ENCODE data around the gene ANKRD33B. TPM values are rescaled to one million over a fixed set of nuclear protein-coding genes. Genes with fewer than 3 reads are reported as not detected.

ANKRD33B gene
- total RNA-seq, 1 experiment from 2014 or later = 14.9 TPM

GRCh38 chr5:10588109-10588775 is 24.4 kb downstream of the ANKRD33B start:
- Histone ChIP-seq H3K4me3 (ENCODE audit: low read length) (no peak overlapping the region), H3K9me3 (ENCODE audit: low read length) (no peaks in the 10 kb centered on the region), H3K27me3 (ENCODE audit: low read length) (no peaks in the 10 kb centered on the region), H3K9me2 (replicated peaks; ENCODE audit: low read length) (no peaks in the 10 kb centered on the region), H3K36me3 (ENCODE audit: low read depth, low read length) (no peaks in the 10 kb centered on the region), H3K27ac (ENCODE audit: low read length) (no peak overlapping the region), H2AFZ (ENCODE audit: low read length) (no peak overlapping the region), H3K4me1 (ENCODE audit: insufficient read depth, low read length) (peaks cover 14% of the 10 kb centered on the region), H4K20me1 (ENCODE audit: low read length) (no peaks in the 10 kb centered on the region), H3F3A (ENCODE audit: low read length, unreplicated experiment) (no peaks in the 10 kb centered on the region), H3K4me2 (ENCODE audit: low read length) (no peak overlapping the region), H3K9ac (ENCODE audit: low read length) (no peak overlapping the region), H3K79me2 (ENCODE audit: low read length) (peaks cover 35% of the 10 kb centered on the region)
- BruUV-seq (replicated peaks) = no TSS peak
- DNase-seq = no peak
- ATAC-seq = no peak
- no peak for TF ChIP-seq CTCF (conservative IDR thresholded peaks at IDR 0.05; ENCODE audit: low read depth, low read length)
- POLR2A ChIA-PET (ENCODE audit: unreplicated experiment) = no interaction called here
- CTCF ChIA-PET = no interaction called here
- intact Hi-C loops (cut with micrococcal nuclease) = no loop called here

GRCh38 chr5:10588779-10589447 is 25.0 kb downstream of the ANKRD33B start:
- no peak for TF ChIP-seq EZH2 (IDR thresholded peaks at IDR 0.05; ENCODE audit: low read length, unreplicated experiment)
- no peak for TF ChIP-seq EZH2phosphoT487 (IDR thresholded peaks at IDR 0.05; ENCODE audit: borderline replicate concordance, low read length)
- TF ChIP-seq CTCF (conservative IDR thresholded peaks at IDR 0.05; ENCODE audit: low read depth, low read length) = no peak
- CTCF ChIA-PET = no interaction called here

More at GRCh38 chr5:10588779-10589447, 25.0 kb downstream of the ANKRD33B start:
- Histone ChIP-seq H3K4me2 (ENCODE audit: low read length) (no peak overlapping the region), H3K4me1 (ENCODE audit: insufficient read depth, low read length) (peaks cover 14% of the 10 kb centered on the region), H3K79me2 (ENCODE audit: low read length) (peaks cover 42% of the 10 kb centered on the region), H3K4me3 (ENCODE audit: low read length) (no peak overlapping the region), H2AFZ (ENCODE audit: low read length) (no peak overlapping the region), H3K27me3 (ENCODE audit: low read length) (no peaks in the 10 kb centered on the region), H3K27ac (ENCODE audit: low read length) (no peak overlapping the region), H4K20me1 (ENCODE audit: low read length) (no peaks in the 10 kb centered on the region), H3K9me3 (ENCODE audit: low read length) (no peaks in the 10 kb centered on the region), H3K9ac (ENCODE audit: low read length) (no peak overlapping the region), H3F3A (ENCODE audit: low read length, unreplicated experiment) (no peaks in the 10 kb centered on the region), H3K36me3 (ENCODE audit: low read depth, low read length) (no peaks in the 10 kb centered on the region), H3K9me2 (replicated peaks; ENCODE audit: low read length) (no peaks in the 10 kb centered on the region)
- ATAC-seq (no peak), DNase-seq (no peak)
- BruUV-seq (replicated peaks) = no TSS peak
- intact Hi-C loops (cut with micrococcal nuclease) = no loop called here
- POLR2A ChIA-PET (ENCODE audit: unreplicated experiment) = no interaction called here

All from PC-3 (cell line).